GM18870 (cell line): ENCODE data around the gene SP3.

Source experiments
- ATAC-seq: cut with Tn5 transposase; IDR thresholded peaks from one replicate; pipeline ENCODE4 v1.9.1; 2021; ENCODE audit warnings: moderate library complexity; ENCODE audit not compliant: unreplicated experiment

SP3 gene

DNA sequence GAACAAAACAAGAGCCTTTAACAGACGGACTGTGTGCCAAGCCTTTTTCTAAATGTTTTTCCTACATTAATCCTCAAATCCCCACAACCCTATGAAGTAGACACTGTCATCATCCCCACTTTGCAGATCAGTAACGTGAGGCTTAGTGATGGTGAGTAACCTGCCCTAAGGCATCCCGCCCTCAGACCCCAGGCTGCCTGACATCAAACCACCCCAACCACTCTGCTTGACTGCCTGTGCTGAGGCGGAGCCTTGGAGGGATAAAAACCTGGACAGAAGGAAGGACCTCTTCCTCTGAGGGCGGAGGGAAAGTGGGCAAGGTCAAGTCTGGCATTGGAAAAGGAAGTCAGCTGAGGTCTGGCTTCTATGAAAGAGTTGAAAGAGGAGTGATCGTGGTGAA lies 104.6 kb downstream of the SP3 start:
- no peak for ATAC-seq

- no peak for ATAC-seq
Measured at GRCh38 chr2:173860082-173860481, 105.1 kb downstream of the SP3 start.

DNA sequence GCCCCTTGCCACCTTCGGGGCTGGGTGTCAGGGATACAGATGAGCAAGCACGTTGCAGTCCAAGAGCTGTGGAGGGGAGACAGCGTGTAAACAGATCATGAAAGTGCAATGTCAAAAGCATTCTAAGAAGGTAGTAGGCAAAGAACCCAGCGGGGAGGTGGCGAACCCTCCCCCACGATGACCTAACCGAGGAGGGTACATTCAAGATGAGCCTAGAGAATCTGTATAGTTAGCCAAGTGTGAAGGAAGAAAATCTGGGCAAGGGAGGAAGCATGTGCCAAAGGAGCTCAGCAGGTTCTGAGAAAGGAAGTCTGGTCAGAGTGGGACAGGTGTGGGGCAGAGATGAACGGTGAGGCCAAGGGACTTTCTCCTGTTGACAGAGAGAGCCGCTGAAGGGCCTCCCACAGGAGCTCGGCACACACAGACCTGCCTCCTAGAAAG lies 106.9 kb downstream of the SP3 start:
- no peak for ATAC-seq
